Esophagus squamous epithelium (tissue), 4 donors: ENCODE data around the gene HMCN2.

ENCODE experiments used
- CTCF ChIP-seq, 6 experiments: fragments of 450-650 bp in 4 of 6; fragments of 200-600 bp in 2 of 6; sonication (generic) in 2 of 6; IDR thresholded peaks; one replicate each; pipeline ENCODE4 v1.5.1; 2016 to 2019; ENCODE audit warnings: antibody characterized with exemption in 6 of 6, mild to moderate bottlenecking in 4 of 6, moderate library complexity in 4 of 6
- POLR2A ChIP-seq, 4 donors: fragments of 450-650 bp; IDR thresholded peaks; one replicate each; pipeline ENCODE4 v1.6.1; 2017; ENCODE audit warnings: antibody characterized with exemption in 4 of 4, mild to moderate bottlenecking in 4 of 4, moderate library complexity in 3 of 4

DNA sequence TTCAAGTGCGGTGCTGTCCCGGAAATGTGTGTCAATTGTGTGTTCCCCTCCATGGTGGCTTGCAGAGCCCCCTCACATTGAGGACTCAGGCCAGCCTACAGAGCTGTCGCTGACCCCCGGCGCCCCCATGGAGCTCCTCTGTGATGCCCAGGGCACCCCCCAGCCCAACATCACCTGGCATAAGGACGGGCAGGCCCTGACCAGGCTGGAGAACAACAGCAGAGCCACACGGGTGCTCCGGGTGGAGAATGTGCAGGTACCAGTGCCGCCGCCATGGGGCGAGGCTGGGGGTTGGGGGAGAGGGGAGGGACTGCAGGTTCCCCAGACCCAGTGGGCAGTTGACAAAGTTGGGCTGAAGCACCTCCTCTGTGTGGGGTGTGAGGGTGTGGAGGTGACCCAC lies 128.8 kb downstream of the HMCN2 start:
- TF ChIP-seq CTCF (IDR thresholded peaks at IDR 0.05) (no peak), POLR2A (IDR thresholded peaks at IDR 0.05) (no peak)
